SU-DHL-6 (cell line): ENCODE measurements around the gene TGM2.

ENCODE experiments used
- H2AFZ ChIP-seq: fragments of 200-600 bp; sonication (generic); 2 replicates; pipeline ENCODE4 v1.6.1; 2014; ENCODE audit warnings: low read depth, mild to moderate bottlenecking, moderate library complexity, mixed read lengths, antibody characterized with exemption, low read length; ENCODE audit not compliant: severe bottlenecking
- H3F3A ChIP-seq: fragments of 200-600 bp; shearing (Covaris generic); 2 replicates; pipeline ENCODE4 v1.6.0; 2016; ENCODE audit warnings: antibody characterized with exemption, mild to moderate bottlenecking; ENCODE audit not compliant: insufficient read depth
- H3K27ac ChIP-seq: fragments of 200-600 bp; sonication (generic); 2 replicates; pipeline ENCODE4 v1.5.1; 2016; ENCODE audit warnings: low read depth, mild to moderate bottlenecking, low read length, moderate library complexity, mixed read lengths
- H3K27me3 ChIP-seq: fragments of 200-600 bp; sonication (generic), shearing (Covaris generic); 2 replicates; pipeline ENCODE4 v1.6.0; 2014; ENCODE audit warnings: mild to moderate bottlenecking, low read length
- H3K36me3 ChIP-seq: fragments of 200-600 bp; sonication (generic); 2 replicates; pipeline ENCODE4 v1.6.1; 2014; ENCODE audit warnings: mild to moderate bottlenecking, low read length, mixed read lengths
- H3K4me2 ChIP-seq: fragments of 300-600, 200-600 bp; shearing (Covaris generic), sonication (generic); 2 replicates; pipeline ENCODE4 v1.6.0; 2014; ENCODE audit warnings: low read length, low read depth, mild to moderate bottlenecking; ENCODE audit not compliant: poor library complexity, severe bottlenecking
- H3K4me3 ChIP-seq: fragments of 200-600 bp; sonication (generic); 2 replicates; pipeline ENCODE4 v1.5.1; 2014; ENCODE audit warnings: antibody characterized with exemption, low read length, mild to moderate bottlenecking, mixed read lengths; ENCODE audit not compliant: insufficient read depth, poor library complexity, severe bottlenecking
- H3K79me2 ChIP-seq: fragments of 200-600 bp; sonication (generic); 2 replicates; pipeline ENCODE4 v1.6.1; 2014; ENCODE audit warnings: mild to moderate bottlenecking, low read length, moderate library complexity; ENCODE audit not compliant: insufficient read depth
- H3K9ac ChIP-seq: fragments of 200-600 bp; sonication (generic); 2 replicates; pipeline ENCODE4 v1.7.0; 2014; ENCODE audit warnings: mild to moderate bottlenecking, low read length
- H3K9me2 ChIP-seq: fragments of 200-600 bp; sonication (generic); replicated peaks from 2 replicates; pipeline ENCODE4 v1.6.1; 2014; ENCODE audit warnings: low read length; ENCODE audit not compliant: insufficient read depth
- H3K9me3 ChIP-seq: fragments of 200-600 bp; sonication (generic); 2 replicates; pipeline ENCODE4 v1.6.1; 2014; ENCODE audit warnings: low read length, mixed read lengths; ENCODE audit not compliant: insufficient read depth
- H4K20me1 ChIP-seq: fragments of 200-600 bp; sonication (generic); 2 replicates; pipeline ENCODE4 v1.6.1; 2014; ENCODE audit warnings: low read depth, mild to moderate bottlenecking, antibody characterized with exemption, low read length, moderate library complexity, mixed read lengths
- CTCF ChIP-seq: fragments of 200-600 bp; sonication (generic); IDR thresholded peaks from one replicate; pipeline ENCODE4 v1.5.1; 2017; ENCODE audit warnings: antibody characterized with exemption, mild to moderate bottlenecking, low read length, moderate library complexity; ENCODE audit not compliant: insufficient read depth, poor library complexity, severe bottlenecking
- EZH2phosphoT487 ChIP-seq: fragments of 200-600 bp; sonication (generic), shearing (Covaris generic); conservative IDR thresholded peaks from 2 replicates; pipeline ENCODE4 v1.6.1; 2018; ENCODE audit warnings: mild to moderate bottlenecking, antibody characterized with exemption, low read length, moderate library complexity, mixed read lengths

The TGM2 gene

GRCh38 chr20:38164624-38165088 lies 414 bp downstream of the TGM2 start:
- no peaks in the 10 kb centered on the region for H4K20me1 ChIP-seq
- H3F3A ChIP-seq = no peaks in the 10 kb centered on the region
- H3K27me3 ChIP-seq = no peaks in the 10 kb centered on the region
- no peak overlapping the region for H3K27ac ChIP-seq
- no peaks in the 10 kb centered on the region for H3K9me3 ChIP-seq
- H3K36me3 ChIP-seq = no peaks in the 10 kb centered on the region
- TF ChIP-seq EZH2phosphoT487 = no peak
- TF ChIP-seq CTCF = no peak
- no peak overlapping the region for H2AFZ ChIP-seq
- no peak overlapping the region for H3K9ac ChIP-seq
- H3K4me2 ChIP-seq = no peak overlapping the region
- H3K79me2 ChIP-seq = no peaks in the 10 kb centered on the region
- H3K9me2 ChIP-seq = no peaks in the 10 kb centered on the region
- H3K4me3 ChIP-seq = no peak overlapping the region

- Histone ChIP-seq H3F3A (no peaks in the 10 kb centered on the region), H3K9ac (no peak overlapping the region), H3K27me3 (no peaks in the 10 kb centered on the region), H3K4me3 (no peak overlapping the region), H2AFZ (no peak overlapping the region), H3K9me3 (no peaks in the 10 kb centered on the region), H3K27ac (no peak overlapping the region), H3K36me3 (no peaks in the 10 kb centered on the region), H4K20me1 (no peaks in the 10 kb centered on the region), H3K4me2 (no peak overlapping the region), H3K9me2 (no peaks in the 10 kb centered on the region), H3K79me2 (no peaks in the 10 kb centered on the region)
- TF ChIP-seq CTCF (no peak), EZH2phosphoT487 (no peak)
These were observed 1.0 kb downstream of the TGM2 start for GRCh38 chr20:38164069-38164468.

- no peak for TF ChIP-seq CTCF
- no peak for TF ChIP-seq EZH2phosphoT487
These were observed 1.9 kb downstream of the TGM2 start for GRCh38 chr20:38162878-38163875.

More at GRCh38 chr20:38162878-38163875, 1.9 kb downstream of the TGM2 start:
- no peaks in the 10 kb centered on the region for H3K27me3 ChIP-seq
- H3K36me3 ChIP-seq = no peaks in the 10 kb centered on the region
- H3K4me2 ChIP-seq = no peak overlapping the region
- H3K4me3 ChIP-seq = no peak overlapping the region
- H3K9me3 ChIP-seq = no peaks in the 10 kb centered on the region
- H3K27ac ChIP-seq = no peak overlapping the region
- no peaks in the 10 kb centered on the region for H3K9me2 ChIP-seq
- no peaks in the 10 kb centered on the region for H3F3A ChIP-seq
- no peak overlapping the region for H2AFZ ChIP-seq
- no peak overlapping the region for H3K9ac ChIP-seq
- H3K79me2 ChIP-seq = no peaks in the 10 kb centered on the region
- no peaks in the 10 kb centered on the region for H4K20me1 ChIP-seq
